LNCAP (cell line): ENCODE results near the gene NPAS3.

Experiments used
- CTCF ChIP-seq: fragments of 450-650 bp; IDR thresholded peaks from 2 replicates; pipeline ENCODE4 v1.5.1; 2017; ENCODE audit warnings: mild to moderate bottlenecking

The NPAS3 gene

GRCh38 chr14:33065634-33066033 is 127.0 kb downstream of the NPAS3 start:
- TF ChIP-seq CTCF = no peak

GRCh38 chr14:33068040-33068439 is 129.4 kb downstream of the NPAS3 start:
- no peak for TF ChIP-seq CTCF

GRCh38 chr14:33068626-33069025 is 129.9 kb downstream of the NPAS3 start:
- no peak for TF ChIP-seq CTCF

- TF ChIP-seq CTCF = no peak
Measured at GRCh38 chr14:33070475-33070874, 131.8 kb downstream of the NPAS3 start.

- TF ChIP-seq CTCF = no peak
Measured at GRCh38 chr14:33073023-33073422, 134.3 kb downstream of the NPAS3 start.

GRCh38 chr14:33081259-33081658 is 142.6 kb downstream of the NPAS3 start:
- TF ChIP-seq CTCF = no peak

GRCh38 chr14:33085799-33086198 is 147.1 kb downstream of the NPAS3 start:
- no peak for TF ChIP-seq CTCF

GRCh38 chr14:33098016-33098415 is 159.3 kb downstream of the NPAS3 start:
- TF ChIP-seq CTCF = no peak
